Naive thymus-derived CD4-positive, alpha-beta T cell (primary cell): Measurements from ENCODE around the gene POC1A. TPM values are rescaled to one million over a fixed set of nuclear protein-coding genes. Genes with fewer than 3 reads are reported as not detected.

ENCODE experiments used
- ATAC-seq: fragments of 150-1000 bp; cut with Tn5 transposase; 2 replicates; pipeline ENCODE4 v1.10.0; 2021; ENCODE audit warnings: mild to moderate bottlenecking, moderate library complexity
- CTCF ChIA-PET: fragments of 350-600 bp; sonication (Branson Sonifier 250); formaldehyde crosslinking; loops from one replicate; lab custom pipeline; 2021; ENCODE audit warnings: antibody characterized with exemption; lab: Charles Lee
- POLR2A ChIA-PET: fragments of 350-600 bp; sonication (Branson Sonifier 250); formaldehyde crosslinking; loops from one replicate; lab custom pipeline; 2021; ENCODE audit warnings: antibody characterized with exemption, inconsistent platforms; lab: Charles Lee
- DNase-seq, 9 donors: peaks; one replicate each; pipeline versions ENCODE4 v3.0.0 to v3.0.0-alpha.2; 2020 to 2022; ENCODE audit warnings: mixed read lengths in 1 of 9
- H3K27ac ChIP-seq: one replicate; pipeline ENCODE4 v1.7.0; 2013; ENCODE audit warnings: mild to moderate bottlenecking, low read depth, low read length, moderate library complexity
- H3K27me3 ChIP-seq, 2 donors: one replicate each; pipeline ENCODE4 v1.7.0; 2013; ENCODE audit warnings: low read length in 2 of 2, mild to moderate bottlenecking in 2 of 2, moderate library complexity in 2 of 2; ENCODE audit not compliant: control insufficient read depth in 2 of 2, insufficient read depth in 2 of 2
- H3K36me3 ChIP-seq, 3 experiments: 1 replicate in 2 of 3; 2 replicates in 1 of 3; pipeline ENCODE4 v1.7.0; 2013; ENCODE audit warnings: low read length in 3 of 3, mild to moderate bottlenecking in 3 of 3, moderate library complexity in 1 of 3; ENCODE audit not compliant: insufficient read depth in 3 of 3, control insufficient read depth in 2 of 3
- H3K4me1 ChIP-seq, 2 donors: one replicate each; pipeline ENCODE4 v1.7.0; 2013; ENCODE audit warnings: low read length in 2 of 2, mild to moderate bottlenecking in 2 of 2, moderate library complexity in 1 of 2; ENCODE audit not compliant: control insufficient read depth in 2 of 2, insufficient read depth in 2 of 2
- H3K4me3 ChIP-seq: 2 replicates; pipeline ENCODE4 v1.7.0; 2013; ENCODE audit warnings: mild to moderate bottlenecking, low read length
- H3K9me3 ChIP-seq, 3 experiments: 1 replicate in 2 of 3; 2 replicates in 1 of 3; pipeline ENCODE4 v1.7.0; 2013; ENCODE audit warnings: low read length in 3 of 3; ENCODE audit not compliant: control insufficient read depth in 2 of 3
- H3K27ac Mint-ChIP-seq, 9 donors: one replicate each; pipeline ENCODE4 v1.8.0; 2020 to 2022; ENCODE audit warnings: mixed read lengths in 9 of 9, mild to moderate bottlenecking in 8 of 9, moderate library complexity in 5 of 9, inconsistent platforms in 2 of 9
- H3K27me3 Mint-ChIP-seq, 5 donors: one replicate each; pipeline ENCODE4 v1.8.0; 2021 to 2022; ENCODE audit warnings: mixed read lengths in 5 of 5, mild to moderate bottlenecking in 1 of 5
- H3K36me3 Mint-ChIP-seq, 5 donors: one replicate each; pipeline ENCODE4 v1.8.0; 2020 to 2022; ENCODE audit warnings: mixed read lengths in 5 of 5, mild to moderate bottlenecking in 3 of 5, inconsistent platforms in 1 of 5
- H3K4me1 Mint-ChIP-seq, 7 donors: one replicate each; pipeline ENCODE4 v1.8.0; 2020 to 2022; ENCODE audit warnings: mixed read lengths in 7 of 7, mild to moderate bottlenecking in 3 of 7, inconsistent platforms in 1 of 7
- H3K4me3 Mint-ChIP-seq, 10 donors: one replicate each; pipeline ENCODE4 v1.8.0; 2020 to 2022; ENCODE audit warnings: mild to moderate bottlenecking in 10 of 10, mixed read lengths in 10 of 10, moderate library complexity in 6 of 10, inconsistent platforms in 2 of 10
- H3K9me3 Mint-ChIP-seq, 11 donors: one replicate each; pipeline ENCODE4 v1.8.0; 2020 to 2022; ENCODE audit warnings: mixed read lengths in 11 of 11, mild to moderate bottlenecking in 4 of 11, inconsistent platforms in 1 of 11, moderate library complexity in 1 of 11
- intact Hi-C, 2 donors: fragments of 100-400 bp; cut with micrococcal nuclease; formaldehyde crosslinking; loops; one replicate each; pipeline ENCODE4 v1.15.1; 2023
- polyA plus RNA-seq, 2 donors: library from polyadenylated mRNA; unstranded; fragments of 300-500 nt; fragmentation: Illumina TruSeq; gene quantifications; one replicate each; pipeline ENCODE4 v1.2.3, GENCODE V29; 2021
- total RNA-seq, 6 experiments: library from RNA in 5 of 6; stranded (reverse) in 5 of 6; gene quantifications; 1 replicate in 5 of 6; 2 replicates in 1 of 6; pipeline ENCODE4 v1.2.3 and lab custom pipeline; 2021 to 2026

POC1A gene
- total and polyA plus RNA-seq, 7 experiments from 2014 or later = 0.58 to 19.7 (median 1.3) TPM

DNA sequence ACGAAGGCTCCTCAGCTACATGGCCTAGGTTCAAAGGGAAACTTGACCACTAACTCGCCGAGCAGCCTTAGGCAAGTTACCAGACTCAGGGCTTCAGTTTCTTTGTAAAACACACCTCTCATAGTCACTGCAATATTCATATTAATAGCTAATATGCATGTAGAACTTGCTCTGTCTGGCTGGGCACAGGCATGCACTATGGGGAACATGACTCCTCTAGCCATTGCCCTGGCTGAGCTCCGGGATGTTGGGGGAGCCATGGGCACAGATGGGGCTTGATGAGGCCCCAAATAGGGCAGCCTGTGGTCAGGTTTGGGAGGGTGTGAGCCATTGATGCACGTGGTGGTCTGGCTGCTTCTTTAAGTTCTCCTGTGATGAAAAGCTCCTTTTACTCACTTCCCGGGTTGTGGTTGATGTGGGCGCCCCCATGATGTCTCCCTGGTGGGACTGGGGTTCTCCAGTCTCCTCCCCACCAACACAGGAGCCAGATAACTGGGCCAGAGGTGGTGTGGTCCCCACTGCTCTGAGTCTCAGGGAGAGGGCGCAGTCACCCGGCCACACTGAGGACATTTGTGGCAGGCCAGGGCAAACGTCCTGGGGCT lies 68.4 kb downstream of the POC1A start:
- H3K9me3 Mint-ChIP-seq = no peaks in the 10 kb centered on the region

DNA sequence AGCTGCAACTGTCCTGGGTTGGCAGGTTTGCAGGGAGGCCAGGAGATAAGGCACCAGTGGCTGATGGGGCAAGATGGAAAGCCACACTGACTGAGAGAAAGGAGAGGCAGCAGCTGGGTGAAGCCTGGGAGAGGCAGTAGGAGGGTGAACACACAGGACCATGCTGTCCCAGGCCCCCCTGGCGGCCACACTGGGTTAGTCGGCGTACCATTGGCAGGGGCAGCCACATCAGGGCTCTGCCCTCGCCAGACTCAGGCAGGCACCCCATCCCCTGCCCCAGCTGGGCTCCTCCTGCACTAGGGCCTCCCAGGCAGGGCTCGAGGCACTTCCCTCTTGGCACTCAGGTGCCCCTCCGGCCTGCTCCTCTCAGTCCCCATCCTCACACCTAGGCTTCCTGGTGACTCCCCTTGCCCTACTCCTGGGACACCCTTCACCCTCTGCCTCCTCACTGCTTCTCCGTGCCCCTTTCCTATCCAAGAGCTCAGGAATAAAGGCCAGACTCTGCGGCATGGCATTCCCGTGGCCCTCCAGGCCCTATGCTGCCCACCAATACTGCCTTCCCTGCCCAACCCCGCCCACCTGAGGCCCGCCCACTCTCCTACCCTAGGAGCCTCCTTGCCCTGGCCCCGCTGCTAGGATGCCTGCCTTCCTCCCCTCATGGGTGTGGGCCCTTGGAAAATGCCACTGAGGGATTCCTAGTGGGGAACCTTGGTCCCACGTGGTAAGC lies 69.1 kb downstream of the POC1A start:
- ATAC-seq (no peak), DNase-seq (no peak)
- Histone ChIP-seq H3K4me1 (peaks cover 0 to 5% of the 10 kb centered on the region in 2 donors), H3K27me3 (no peaks in the 10 kb centered on the region), H3K27ac (no peak overlapping the region), H3K4me3 (no peak overlapping the region), H3K36me3 (no peaks in the 10 kb centered on the region), H3K9me3 (no peaks in the 10 kb centered on the region)
- Mint-ChIP-seq H3K4me1 (peaks cover 11 to 30% (median 19%) of the 10 kb centered on the region in 7 donors), H3K27me3 (no peaks in the 10 kb centered on the region), H3K4me3 (no peak overlapping the region), H3K36me3 (no peaks in the 10 kb centered on the region), H3K9me3 (no peaks in the 10 kb centered on the region), H3K27ac (peak overlapping the region in 2 of 9 donors; percentile 69 to 70)
- POLR2A ChIA-PET = no interaction called here
- intact Hi-C loops = no loop called here
- CTCF ChIA-PET = no interaction called here

More for the DNA sequence above, 68.4 kb downstream of the POC1A start:
- Mint-ChIP-seq H3K27me3 (no peaks in the 10 kb centered on the region), H3K4me1 (peaks cover 11 to 30% (median 19%) of the 10 kb centered on the region in 7 donors), H3K27ac (peak overlapping the region in 1 of 9 donors; percentile 6), H3K36me3 (no peaks in the 10 kb centered on the region), H3K4me3 (no peak overlapping the region)
- ATAC-seq (no peak), DNase-seq (no peak)
- ChIA-PET CTCF (no interaction called here), POLR2A (no interaction called here)
- Histone ChIP-seq H3K27ac (no peak overlapping the region), H3K9me3 (no peaks in the 10 kb centered on the region), H3K4me3 (no peak overlapping the region), H3K4me1 (peaks cover 0 to 5% of the 10 kb centered on the region in 2 donors), H3K36me3 (no peaks in the 10 kb centered on the region), H3K27me3 (no peaks in the 10 kb centered on the region)
- intact Hi-C loops = no loop called here

DNA sequence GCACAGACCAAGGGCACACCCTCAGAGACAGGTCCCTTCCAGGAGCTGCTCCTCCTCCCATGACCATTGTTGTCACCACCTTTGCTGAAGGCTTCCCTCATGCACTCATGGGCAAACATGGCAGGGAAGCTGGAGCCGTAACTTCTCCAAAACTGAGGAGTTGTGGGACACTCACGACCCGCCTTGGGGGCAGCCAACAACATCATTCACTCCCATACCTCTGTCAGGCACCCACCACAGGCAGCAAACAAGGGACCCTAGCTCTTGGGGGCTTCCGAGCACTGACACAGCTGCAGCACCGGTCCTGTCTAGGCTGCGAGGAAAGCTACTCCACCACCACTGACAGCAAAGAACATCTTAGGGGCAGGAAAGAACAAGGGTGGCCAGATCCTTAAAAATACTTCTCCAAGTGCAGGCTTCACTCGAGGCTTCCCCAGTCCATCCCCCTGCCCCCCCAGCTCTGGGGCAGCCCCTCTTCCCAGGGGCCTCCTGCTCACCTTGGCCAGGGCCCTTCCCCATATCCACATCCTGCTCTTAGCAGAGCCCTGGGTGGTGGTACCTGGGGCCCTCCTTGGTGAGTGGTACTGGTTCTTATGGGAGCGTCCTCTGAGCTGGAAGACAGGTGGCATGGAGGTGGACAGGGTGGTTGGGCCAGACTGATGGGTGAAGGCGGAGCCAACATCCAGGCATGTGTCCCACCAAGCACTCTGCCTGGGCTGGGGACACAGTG lies 69.8 kb downstream of the POC1A start:
- Mint-ChIP-seq H3K4me1 (peaks cover 11 to 30% (median 19%) of the 10 kb centered on the region in 7 donors), H3K4me3 (no peak overlapping the region), H3K27me3 (no peaks in the 10 kb centered on the region), H3K36me3 (no peaks in the 10 kb centered on the region), H3K9me3 (no peaks in the 10 kb centered on the region), H3K27ac (peak overlapping the region in 2 of 9 donors; percentile 69 to 70)
- POLR2A ChIA-PET = no interaction called here
- CTCF ChIA-PET = no interaction called here
- ATAC-seq = no peak
- H3K4me1 ChIP-seq = peaks cover 0 to 5% of the 10 kb centered on the region in 2 donors
- DNase-seq = no peak
- no peaks in the 10 kb centered on the region for H3K36me3 ChIP-seq
- intact Hi-C loops = no loop called here
- H3K27ac ChIP-seq = no peak overlapping the region
- no peaks in the 10 kb centered on the region for H3K27me3 ChIP-seq
- H3K4me3 ChIP-seq = no peak overlapping the region
- no peaks in the 10 kb centered on the region for H3K9me3 ChIP-seq

DNA sequence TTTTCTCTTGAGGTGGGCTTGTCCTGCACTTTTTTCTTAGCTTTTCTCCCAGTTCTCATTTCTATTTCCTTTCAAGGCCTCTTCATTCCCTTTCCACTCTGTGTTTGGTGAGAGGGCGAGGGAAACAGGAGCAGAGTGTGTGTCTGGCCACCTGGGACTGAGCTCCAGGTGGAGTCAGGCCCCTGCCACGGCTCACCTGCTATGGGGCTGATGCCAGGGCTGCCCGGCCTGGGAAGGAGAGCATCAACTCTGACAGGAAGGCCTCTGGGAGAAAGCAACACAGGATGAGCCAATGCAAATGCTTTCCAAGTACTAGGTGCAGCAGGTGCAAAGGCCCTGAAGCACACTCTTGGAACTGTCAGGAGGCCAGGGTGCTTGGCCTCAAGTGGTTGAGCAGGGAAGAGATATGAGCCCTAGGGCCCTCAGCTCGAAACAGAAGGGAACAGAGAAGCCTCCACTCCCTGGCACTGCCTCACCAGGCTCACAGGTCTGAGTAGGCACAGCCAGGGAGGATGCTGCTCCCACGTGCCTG lies 70.6 kb downstream of the POC1A start:
- Mint-ChIP-seq H3K9me3 (no peaks in the 10 kb centered on the region), H3K4me1 (peaks cover 11 to 28% (median 19%) of the 10 kb centered on the region in 7 donors), H3K27me3 (no peaks in the 10 kb centered on the region), H3K27ac (peak overlapping the region in 1 of 9 donors; percentile 32), H3K4me3 (no peak overlapping the region), H3K36me3 (no peaks in the 10 kb centered on the region)
- ChIA-PET CTCF (no interaction called here), POLR2A (no interaction called here)
- no peak for DNase-seq
- no peaks in the 10 kb centered on the region for H3K36me3 ChIP-seq
- no peak for ATAC-seq
- no peak overlapping the region for H3K27ac ChIP-seq
- intact Hi-C loops = no loop called here
- H3K27me3 ChIP-seq = no peaks in the 10 kb centered on the region
- peaks cover 0 to 5% of the 10 kb centered on the region in 2 donors for H3K4me1 ChIP-seq
- no peaks in the 10 kb centered on the region for H3K9me3 ChIP-seq
- H3K4me3 ChIP-seq = no peak overlapping the region

DNA sequence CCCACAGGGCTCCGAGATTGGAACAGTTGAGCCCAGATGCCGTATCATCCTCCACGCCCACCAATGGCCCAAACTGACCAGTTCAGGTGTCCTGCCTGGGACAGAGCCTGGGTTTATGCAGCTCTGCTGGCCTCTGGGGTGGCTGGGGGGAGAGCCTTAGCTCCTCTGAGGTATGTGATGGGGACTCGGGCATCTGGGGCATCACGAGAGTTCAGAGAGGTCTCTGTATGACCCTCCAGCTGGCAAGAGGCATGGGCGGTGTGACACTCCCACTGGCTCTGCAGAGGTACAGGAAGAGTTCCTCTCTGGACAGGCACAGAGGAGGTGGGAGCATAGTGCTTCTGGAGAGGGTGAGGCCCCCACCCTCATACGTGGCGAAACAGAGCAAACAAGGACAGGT lies 71.3 kb downstream of the POC1A start:
- no peaks in the 10 kb centered on the region for H3K27me3 Mint-ChIP-seq
- H3K27ac Mint-ChIP-seq = peak overlapping the region in 1 of 9 donors; percentile 32
- Histone ChIP-seq H3K36me3 (no peaks in the 10 kb centered on the region), H3K4me1 (peaks cover 0 to 5% of the 10 kb centered on the region in 2 donors), H3K27me3 (no peaks in the 10 kb centered on the region), H3K9me3 (no peaks in the 10 kb centered on the region), H3K27ac (no peak overlapping the region), H3K4me3 (no peak overlapping the region)
- H3K4me1 Mint-ChIP-seq = peaks cover 11 to 23% (median 19%) of the 10 kb centered on the region in 7 donors
- no peak overlapping the region for H3K4me3 Mint-ChIP-seq
- no peaks in the 10 kb centered on the region for H3K36me3 Mint-ChIP-seq
- ChIA-PET CTCF (no interaction called here), POLR2A (interaction anchor here (1.4 kb wide), 1 partner anchor 9 kb away, joined by 3 read pairs; no protein-coding TSS in a partner anchor)
- intact Hi-C loops = no loop called here
- DNase-seq (no peak), ATAC-seq (no peak)
- H3K9me3 Mint-ChIP-seq = no peaks in the 10 kb centered on the region

DNA sequence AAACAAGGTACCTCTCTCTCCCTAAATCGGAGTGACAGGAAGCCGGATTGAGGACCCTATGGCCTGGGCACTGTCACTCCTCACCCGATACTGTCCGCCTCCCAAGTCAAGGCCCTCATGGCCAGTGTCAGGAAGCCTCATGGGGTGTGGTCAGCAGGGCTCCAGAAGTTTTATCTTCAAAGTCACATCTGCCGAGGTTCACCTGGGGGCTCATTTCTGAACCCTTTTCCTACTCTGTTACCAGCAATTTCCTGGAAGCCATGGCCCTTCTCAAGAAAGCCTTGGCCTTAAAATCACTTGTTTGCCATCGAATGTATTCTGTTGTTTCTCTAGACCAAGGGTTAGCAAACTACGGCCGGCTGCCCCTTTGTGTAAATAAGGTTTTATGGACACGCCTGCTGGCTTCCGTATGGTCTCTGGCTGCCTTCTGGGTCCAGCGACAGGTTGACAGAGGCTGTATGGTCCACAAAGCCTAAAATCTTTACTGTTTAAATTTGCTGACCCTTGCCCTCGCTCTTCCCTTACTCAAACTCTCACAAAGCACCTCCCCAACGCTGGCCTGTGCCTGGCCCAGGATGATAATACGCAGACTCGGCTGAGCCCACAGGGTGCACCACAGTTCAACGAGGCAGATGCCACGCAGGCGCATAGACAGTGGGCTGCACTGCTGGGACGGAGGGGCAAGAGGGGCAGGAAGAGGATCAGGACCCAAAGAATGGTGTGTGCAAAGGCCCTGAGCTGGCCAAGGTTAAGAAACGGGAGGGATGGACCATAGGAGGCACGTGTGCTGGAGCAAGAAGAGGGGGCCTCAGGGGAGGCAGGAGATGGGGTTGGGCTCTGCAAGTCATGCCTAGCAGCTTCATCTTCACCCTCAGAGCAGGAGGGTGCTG lies 73.1 kb downstream of the POC1A start:
- H3K4me3 Mint-ChIP-seq = no peak overlapping the region
- no peaks in the 10 kb centered on the region for H3K9me3 Mint-ChIP-seq
- intact Hi-C loops = no loop called here
- no peaks in the 10 kb centered on the region for H3K27me3 ChIP-seq
- H3K4me1 ChIP-seq = no peaks in the 10 kb centered on the region
- DNase-seq = no peak
- H3K27ac Mint-ChIP-seq = no peak overlapping the region
- H3K27me3 Mint-ChIP-seq = no peaks in the 10 kb centered on the region
- H3K4me1 Mint-ChIP-seq = peaks cover 0 to 5% (median 3%) of the 10 kb centered on the region in 7 donors
- ChIA-PET CTCF (no interaction called here), POLR2A (no interaction called here)
- no peaks in the 10 kb centered on the region for H3K36me3 ChIP-seq
- H3K9me3 ChIP-seq = no peaks in the 10 kb centered on the region
- no peaks in the 10 kb centered on the region for H3K36me3 Mint-ChIP-seq
- no peak overlapping the region for H3K27ac ChIP-seq
- ATAC-seq = no peak
- H3K4me3 ChIP-seq = no peak overlapping the region
